Measurements from ENCODE around the gene OR52E1. TPM values are rescaled to one million over a fixed set of nuclear protein-coding genes. Genes with fewer than 3 reads are reported as not detected.

The OR52E1 gene
- total and polyA plus RNA-seq, 2 of the 4 experiments (the other 2 are of a cell fraction) = not detected

DNA sequence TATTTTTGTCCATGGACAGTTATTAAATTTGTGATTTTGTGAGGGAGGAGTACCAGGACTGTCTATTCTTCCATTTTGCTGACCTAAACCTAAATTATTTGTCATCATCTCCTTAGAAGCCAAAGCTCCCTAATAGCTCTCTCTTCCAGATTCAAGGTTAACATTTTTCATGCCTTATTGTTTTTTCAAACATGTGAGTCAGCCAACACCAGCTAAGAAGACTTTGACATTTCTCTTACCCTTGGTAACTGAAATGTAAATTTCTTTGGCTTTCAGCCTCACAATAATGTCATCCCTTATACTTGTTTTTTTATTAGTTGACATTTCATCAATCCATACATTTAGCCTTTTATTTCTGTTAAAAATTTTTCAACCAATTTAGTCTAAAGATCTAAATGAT, 19.2 kb downstream of the OR52E1 start:
- Histone ChIP-seq H2BK15ac (ENCODE audit: low read depth, low read length) (no peak overlapping the region), H2BK20ac (ENCODE audit: low read depth, low read length) (no peak overlapping the region), H3K23ac (ENCODE audit: low read depth, low read length) (no peak overlapping the region), H3K4me3 (ENCODE audit: insufficient read depth, low read depth, low read length) (no peak overlapping the region), H3K4ac (ENCODE audit: low read depth, low read length) (no peak overlapping the region), H2BK5ac (ENCODE audit: low read depth, low read length, poor library complexity, severe bottlenecking) (no peak overlapping the region), H3K9ac (ENCODE audit: low read depth, low read length) (no peak overlapping the region), H4K5ac (ENCODE audit: low read depth, low read length) (no peak overlapping the region), H3K14ac (replicated peaks; ENCODE audit: low read depth, low read length) (no peak overlapping the region), H4K8ac (ENCODE audit: low read depth in 2 of 2, low read length in 2 of 2) (no peak overlapping the region), H3K56ac (ENCODE audit: extremely low read depth, insufficient read depth, low read length) (no peak overlapping the region), H3K27me3 (ENCODE audit: control insufficient read depth, insufficient read depth, low read length) (no peaks in the 10 kb centered on the region), H3K79me1 (ENCODE audit: low read depth in 1 of 2, low read length in 2 of 2) (no peaks in the 10 kb centered on the region), H2AK5ac (ENCODE audit: low read depth, low read length) (no peak overlapping the region), H2AFZ (replicated peaks; ENCODE audit: low read length, poor library complexity) (no peak overlapping the region), H3K9me1 (ENCODE audit: insufficient read depth, low read length) (no peaks in the 10 kb centered on the region), H3K4me2 (ENCODE audit: low read depth, low read length) (no peak overlapping the region), H2BK120ac (ENCODE audit: low read depth, low read length) (no peak overlapping the region), H3K4me1 (ENCODE audit: control insufficient read depth, insufficient read depth, low read length) (no peaks in the 10 kb centered on the region), H3K9me3 (ENCODE audit: control insufficient read depth, insufficient read depth, low read length) (no peaks in the 10 kb centered on the region), H2AK9ac (replicated peaks; ENCODE audit: low read depth, low read length, poor library complexity) (no peak overlapping the region), H4K20me1 (ENCODE audit: insufficient read depth, low read length) (no peaks in the 10 kb centered on the region), H3K18ac (ENCODE audit: low read depth, low read length) (no peak overlapping the region), H3K27ac (ENCODE audit: insufficient read depth, low read length) (no peak overlapping the region), H4K91ac (ENCODE audit: insufficient read depth, low read depth, low read length) (no peak overlapping the region), H3K36me3 (ENCODE audit: control insufficient read depth, insufficient read depth, low read length) (no peaks in the 10 kb centered on the region)
- dilution Hi-C loops (cut with HindIII; ENCODE audit: low sequenced_read_pairs, unreplicated experiment) = no loop called here
- DNase-seq (no peak), ATAC-seq (ENCODE audit: low read depth) (no peak)
- POLR2A ChIA-PET (ENCODE audit: unreplicated experiment) = no interaction called here
- CTCF ChIA-PET = no interaction called here
- intact Hi-C loops (cut with micrococcal nuclease) = no loop called here
- in situ Hi-C loops (cut with MboI; ENCODE audit: low sequenced_read_pairs) = no loop called here
- TF ChIP-seq MAFK (IDR thresholded peaks at IDR 0.05; ENCODE audit: low read depth, low read length) (no peak), MXI1 (IDR thresholded peaks at IDR 0.05; ENCODE audit: borderline replicate concordance, low read depth, low read length) (no peak), CTCF (conservative IDR thresholded peaks at IDR 0.05; ENCODE audit: low read depth, low read length) (no peak), RCOR1 (IDR thresholded peaks at IDR 0.05; ENCODE audit: insufficient replicate concordance, low read length) (no peak), SMC3 (IDR thresholded peaks at IDR 0.05; ENCODE audit: low read depth, low read length) (no peak), POLR2A (IDR thresholded peaks at IDR 0.05; ENCODE audit: low read depth, low read length) (no peak), RFX5 (IDR thresholded peaks at IDR 0.05; ENCODE audit: low read depth, low read length) (no peak), MAZ (IDR thresholded peaks at IDR 0.05; ENCODE audit: borderline replicate concordance, low read depth, low read length) (no peak), ELK1 (IDR thresholded peaks at IDR 0.05; ENCODE audit: borderline replicate concordance, low read depth, low read length) (no peak), CEBPB (IDR thresholded peaks at IDR 0.05; ENCODE audit: low read depth, low read length) (no peak), BHLHE40 (IDR thresholded peaks at IDR 0.05; ENCODE audit: low read depth, low read length) (no peak), RAD21 (IDR thresholded peaks at IDR 0.05; ENCODE audit: low read length) (no peak), CHD1 (IDR thresholded peaks at IDR 0.05; ENCODE audit: low read depth, low read length) (no peak), FOS (IDR thresholded peaks at IDR 0.05; ENCODE audit: low read depth, low read length) (no peak)
- TF ChIP-seq, protein P1, sequence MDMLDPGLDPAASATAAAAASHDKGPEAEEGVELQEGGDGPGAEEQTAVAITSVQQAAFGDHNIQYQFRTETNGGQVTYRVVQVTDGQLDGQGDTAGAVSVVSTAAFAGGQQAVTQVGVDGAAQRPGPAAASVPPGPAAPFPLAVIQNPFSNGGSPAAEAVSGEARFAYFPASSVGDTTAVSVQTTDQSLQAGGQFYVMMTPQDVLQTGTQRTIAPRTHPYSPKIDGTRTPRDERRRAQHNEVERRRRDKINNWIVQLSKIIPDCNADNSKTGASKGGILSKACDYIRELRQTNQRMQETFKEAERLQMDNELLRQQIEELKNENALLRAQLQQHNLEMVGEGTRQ (IDR thresholded peaks at IDR 0.05; ENCODE audit: low read depth, low read length) = no peak
- no TSS peak for BruUV-seq (replicated peaks)
